DMS153 treated with DMSO at 0.1 percent for 48 hours (cell line): ENCODE results near the gene SMIM29.
A peak's percentile ranks its signal among the peaks of the same experiment; 100 is the strongest.
"Not testable (repeated sequence)": the region's sequence is repeated elsewhere in the genome, so short reads cannot be mapped to it uniquely, and the experiment has no call there.

Experiments used
- DNase-seq: peaks from one replicate; lab custom pipeline; 2025; ENCODE audit not compliant: unreplicated experiment; lab: John Stamatoyannopoulos, UW

The SMIM29 gene

GRCh38 chr6:34248727-34249468 is at the start of gene SMIM29:
TSS of gene SMIM29 (minus strand) at chr6:34249006. CDS start at chr6:34247791, 1,215 bp downstream.
- DNase-seq: peak; percentile 85

GRCh38 chr6:34295721-34296120 is 46.9 kb upstream of the SMIM29 start:
- DNase-seq: no peak

GRCh38 chr6:34292954-34293353 is 44.1 kb upstream of the SMIM29 start:
- no peak for DNase-seq

- DNase-seq: no peak
These were observed 40.3 kb upstream of the SMIM29 start for GRCh38 chr6:34289137-34289536.

GRCh38 chr6:34288581-34288980 is 39.8 kb upstream of the SMIM29 start:
- no peak for DNase-seq

GRCh38 chr6:34285448-34286164 is 36.8 kb upstream of the SMIM29 start:
- DNase-seq: no peak

- DNase-seq: no peak
These were observed 36.0 kb upstream of the SMIM29 start for GRCh38 chr6:34284563-34285447.

- no peak for DNase-seq
These were observed 33.0 kb upstream of the SMIM29 start for GRCh38 chr6:34281702-34282334.

GRCh38 chr6:34280216-34280615 is 31.4 kb upstream of the SMIM29 start:
- no peak for DNase-seq

GRCh38 chr6:34278833-34279232 is 30.0 kb upstream of the SMIM29 start:
- no peak for DNase-seq

- no peak for DNase-seq
These were observed 28.9 kb upstream of the SMIM29 start for GRCh38 chr6:34277763-34278112.

GRCh38 chr6:34276881-34277762 is 28.3 kb upstream of the SMIM29 start:
- no peak for DNase-seq

GRCh38 chr6:34276191-34276590 is 27.4 kb upstream of the SMIM29 start:
- DNase-seq: no peak

GRCh38 chr6:34275128-34275804 is 26.5 kb upstream of the SMIM29 start:
- no peak for DNase-seq

GRCh38 chr6:34274129-34274528 is 25.3 kb upstream of the SMIM29 start:
- no peak for DNase-seq

- no peak for DNase-seq
These were observed 24.5 kb upstream of the SMIM29 start for GRCh38 chr6:34273242-34273805.

- no peak for DNase-seq
These were observed 23.5 kb upstream of the SMIM29 start for GRCh38 chr6:34272013-34272926.

- DNase-seq: not testable (repeated sequence)
These were observed 21.0 kb upstream of the SMIM29 start for GRCh38 chr6:34269658-34270341.
